Stimulated activated naive CD8-positive, alpha-beta T cell treated with anti-CD3 and anti-CD28 coated beads, Interleukin-15, Interleukin-2, amounts not matched to agents 100 U/mL and 50 U/mL, for 24 hours (primary cell): ENCODE measurements around the gene LY6G5C.
"Not testable (repeated sequence)": the region's sequence is repeated elsewhere in the genome, so short reads cannot be mapped to it uniquely, and the experiment has no call there.

Experiments
- ATAC-seq: fragments of 150-1000 bp; cut with Tn5 transposase; one replicate; pipeline ENCODE4 v1.10.0; 2021
- DNase-seq: peaks from one replicate; pipeline ENCODE4 v3.0.0; 2021

The LY6G5C gene

DNA sequence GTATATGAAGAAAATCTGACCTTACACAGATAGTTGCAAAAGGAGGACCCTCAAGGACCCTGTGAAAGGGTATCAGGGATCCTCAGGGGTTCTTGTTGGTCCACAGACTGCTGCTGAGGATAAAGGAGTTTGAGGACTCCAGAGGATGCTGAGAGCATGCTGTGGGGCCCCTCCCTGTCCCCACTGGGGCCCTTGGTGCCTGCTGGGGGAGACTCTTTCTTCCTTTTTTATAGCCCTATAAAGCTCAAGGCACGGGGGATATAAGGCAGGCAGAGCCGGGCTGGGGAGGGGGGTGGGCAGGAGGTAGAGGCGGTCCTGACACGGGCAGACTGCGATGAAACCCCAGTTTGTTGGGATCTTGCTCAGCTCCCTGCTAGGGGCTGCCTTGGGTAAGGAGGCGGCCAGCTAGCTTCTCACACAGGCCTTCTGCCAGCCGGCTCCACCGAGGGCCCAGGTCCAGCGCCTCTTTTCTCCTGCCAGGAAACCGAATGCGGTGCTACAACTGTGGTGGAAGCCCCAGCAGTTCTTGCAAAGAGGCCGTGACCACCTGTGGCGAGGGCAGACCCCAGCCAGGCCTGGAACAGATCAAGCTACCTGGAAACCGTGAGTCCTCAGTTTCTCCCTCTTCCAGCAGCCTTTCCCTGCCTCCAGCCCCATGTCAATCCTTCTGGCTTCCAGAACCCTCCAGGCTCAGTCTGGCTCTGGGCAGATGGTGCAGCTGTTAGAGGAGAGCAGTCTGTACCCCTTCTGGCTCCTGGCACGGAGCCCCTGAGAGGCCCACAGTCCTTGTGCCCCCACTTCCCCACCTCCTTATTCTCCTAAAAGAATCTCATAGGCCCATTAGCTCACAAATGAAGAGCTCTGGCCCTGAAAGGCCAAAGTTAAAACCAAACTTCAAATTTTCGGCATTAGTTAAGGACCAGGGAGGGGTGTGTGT, 34.4 kb upstream of the LY6G5C start, which contains the start of gene LY6G6D:
Gene LY6G6D, plus strand, starts transcription at position 327 of the 937 bp plus-strand sequence. Its CDS starts 8 bp downstream, at position 335.
- DNase-seq (no peak), ATAC-seq (no peak)

GRCh38 chr6:31713991-31714684, 33.3 kb upstream of the LY6G5C start:
- no peak for ATAC-seq
- no peak for DNase-seq

- no peak for DNase-seq
Observed at GRCh38 chr6:31713465-31713864, 32.6 kb upstream of the LY6G5C start.

DNA sequence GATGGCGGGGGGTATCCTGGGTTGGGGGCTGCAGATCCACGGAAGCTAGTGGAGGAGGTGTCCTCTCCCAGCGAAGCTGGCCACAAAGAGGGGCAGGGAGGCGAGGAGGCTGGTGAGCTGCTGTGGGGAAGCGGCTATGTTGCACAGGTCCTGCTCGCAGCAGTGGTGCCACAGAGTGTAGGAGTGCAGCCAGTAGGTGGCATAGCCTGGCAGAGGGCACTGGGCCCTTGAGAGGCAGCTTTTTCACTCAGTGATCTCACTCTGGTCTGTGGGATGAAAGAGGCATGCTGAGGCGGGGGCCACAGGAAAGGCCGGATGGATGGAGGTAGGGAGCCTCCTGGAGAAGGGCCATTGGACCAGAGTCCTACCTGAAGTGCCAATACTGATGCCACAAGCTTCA, 31.4 kb upstream of the LY6G5C start:
- no peak for DNase-seq
- no peak for ATAC-seq

More at GRCh38 chr6:31713465-31713864, 32.6 kb upstream of the LY6G5C start:
- no peak for ATAC-seq

GRCh38 chr6:31711233-31711632, 30.4 kb upstream of the LY6G5C start:
- ATAC-seq (no peak), DNase-seq (no peak)

GRCh38 chr6:31710523-31711219, 29.8 kb upstream of the LY6G5C start:
- DNase-seq (no peak), ATAC-seq (no peak)

GRCh38 chr6:31709157-31709556, 28.3 kb upstream of the LY6G5C start:
- ATAC-seq, DNase-seq: not testable (repeated sequence)

- ATAC-seq (no peak), DNase-seq (no peak)
Observed at GRCh38 chr6:31708224-31708623, 27.4 kb upstream of the LY6G5C start.

GRCh38 chr6:31707701-31708100, 26.8 kb upstream of the LY6G5C start:
- DNase-seq (no peak), ATAC-seq (no peak)

GRCh38 chr6:31706599-31706998, 25.7 kb upstream of the LY6G5C start, which contains the start of gene LY6G6F:
TSS of gene LY6G6F (plus strand) at chr6:31706866. CDS start at chr6:31706907, 41 bp downstream.
- no peak for ATAC-seq

DNA sequence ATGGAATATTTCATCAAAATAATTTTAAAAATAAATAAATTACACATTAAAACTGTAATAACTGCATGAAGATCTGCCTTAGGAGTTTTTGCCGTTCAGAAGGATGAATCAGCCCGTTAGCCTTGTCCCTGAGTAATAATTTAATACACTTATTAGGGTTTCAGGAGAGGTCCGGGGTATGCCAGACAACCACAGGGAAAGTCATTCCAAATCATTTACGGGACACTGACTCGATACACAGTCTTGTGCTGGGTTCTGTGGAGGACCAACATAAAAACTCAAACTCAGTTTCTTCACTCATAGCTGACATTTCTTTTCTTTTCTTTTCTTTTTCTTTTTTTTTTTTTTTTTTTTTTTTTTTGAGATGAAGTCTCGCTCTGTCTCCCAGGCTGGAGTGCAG, 25.1 kb upstream of the LY6G5C start:
- no peak for ATAC-seq
- DNase-seq, result no peak

More at GRCh38 chr6:31706599-31706998, 25.7 kb upstream of the LY6G5C start, which contains the start of gene LY6G6F:
- no peak for DNase-seq

- ATAC-seq (peak; percentile 97), DNase-seq (peak; percentile 98)
Observed at GRCh38 chr6:31702819-31703716, 22.2 kb upstream of the LY6G5C start, which contains the start of gene ABHD16A. TSS of gene ABHD16A (minus strand) at chr6:31703324. CDS start at chr6:31703281, 43 bp downstream.

- DNase-seq (peak; percentile 39), ATAC-seq (no peak)
Observed at GRCh38 chr6:31702405-31702818, 21.5 kb upstream of the LY6G5C start.

DNA sequence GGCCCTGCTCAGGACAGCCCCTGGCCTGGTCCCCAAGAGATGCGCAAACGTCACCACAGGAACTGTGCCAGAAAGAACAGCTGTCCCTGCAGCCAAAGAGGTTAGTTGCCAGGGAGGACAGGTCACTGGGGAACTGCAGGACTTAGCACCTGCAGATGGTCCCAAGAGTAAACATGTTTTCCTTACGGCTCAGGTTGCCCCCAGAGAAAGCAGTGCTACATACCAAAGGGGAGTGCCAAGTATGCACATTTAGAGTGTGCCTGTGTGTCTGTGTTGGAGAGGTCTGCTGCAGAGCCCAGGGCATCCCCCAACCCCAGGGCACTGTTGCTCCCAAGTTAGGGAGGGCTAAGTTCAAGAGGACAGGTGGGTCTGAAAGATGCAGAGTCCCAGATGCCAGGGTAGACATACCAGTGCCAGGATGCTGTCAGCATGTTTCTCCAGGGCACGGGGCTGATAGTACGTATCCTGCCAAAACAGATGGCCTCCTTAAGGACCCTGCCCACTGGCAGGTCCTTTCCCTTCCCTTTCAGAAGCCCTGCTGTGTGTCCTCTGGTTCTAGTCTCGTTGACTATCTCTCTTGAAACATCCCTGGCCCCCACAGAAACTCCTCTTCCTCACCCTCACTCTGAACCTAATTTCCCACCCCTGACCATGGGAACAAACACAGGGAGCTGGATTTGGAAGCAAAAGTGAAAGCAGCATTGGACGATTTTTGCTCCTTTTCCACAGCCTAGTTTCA, 21.0 kb upstream of the LY6G5C start:
- ATAC-seq (no peak), DNase-seq (no peak)

DNA sequence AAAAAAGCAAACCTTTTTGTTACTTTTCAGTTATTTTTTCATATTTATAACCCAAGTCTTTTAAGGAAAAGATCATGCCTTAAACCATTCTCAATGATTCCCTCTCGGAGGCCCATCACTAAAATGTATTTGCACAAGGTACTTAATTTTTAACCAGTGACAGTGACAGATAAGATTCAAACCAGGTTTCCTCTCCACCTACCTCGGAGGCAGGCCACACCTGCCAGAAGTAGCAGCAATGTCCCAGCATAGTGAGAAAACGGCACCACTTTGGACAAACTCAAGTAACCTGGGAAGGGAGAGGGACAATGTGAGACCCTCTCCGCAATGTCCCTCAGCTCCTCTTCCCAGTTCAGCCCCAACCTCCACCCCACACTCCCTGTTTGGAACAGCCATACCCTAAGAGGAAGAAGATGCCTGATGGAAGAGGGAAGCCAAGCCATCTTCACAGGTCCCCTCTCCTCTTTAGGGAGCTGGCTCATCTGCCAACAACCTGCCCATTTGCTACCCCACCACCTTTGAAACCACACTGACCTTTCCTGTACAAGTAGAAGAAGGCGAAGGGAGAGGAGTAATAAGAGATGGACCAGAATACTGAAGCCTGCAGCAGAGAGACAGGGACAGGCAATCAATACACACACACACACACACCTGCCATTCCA, 20.0 kb upstream of the LY6G5C start:
- DNase-seq, result no peak
- ATAC-seq, result no peak

DNA sequence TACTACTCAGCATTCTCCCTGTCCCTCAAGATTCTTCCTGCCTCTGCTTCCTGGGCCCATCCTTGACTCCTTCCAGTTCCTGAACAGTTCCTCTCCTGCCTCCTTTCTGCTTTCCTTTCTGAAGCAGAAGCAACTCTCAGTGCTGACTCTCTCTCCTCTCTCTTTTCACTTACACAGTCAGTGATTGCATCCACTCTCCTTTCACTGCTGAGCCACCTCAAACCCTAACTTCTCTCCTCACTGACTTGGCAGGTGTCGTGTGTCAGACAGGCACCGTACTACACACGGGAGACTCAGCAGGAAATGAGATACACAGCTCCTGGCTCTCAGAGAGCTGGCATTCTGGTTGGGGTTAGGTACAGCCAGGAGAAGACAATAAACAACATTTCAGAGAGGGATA, 16.7 kb upstream of the LY6G5C start:
- DNase-seq, result no peak
- no peak for ATAC-seq

GRCh38 chr6:31693535-31693934, 12.7 kb upstream of the LY6G5C start:
- DNase-seq (no peak), ATAC-seq (no peak)

GRCh38 chr6:31692886-31693285, 12.0 kb upstream of the LY6G5C start:
- DNase-seq (no peak), ATAC-seq (no peak)

DNA sequence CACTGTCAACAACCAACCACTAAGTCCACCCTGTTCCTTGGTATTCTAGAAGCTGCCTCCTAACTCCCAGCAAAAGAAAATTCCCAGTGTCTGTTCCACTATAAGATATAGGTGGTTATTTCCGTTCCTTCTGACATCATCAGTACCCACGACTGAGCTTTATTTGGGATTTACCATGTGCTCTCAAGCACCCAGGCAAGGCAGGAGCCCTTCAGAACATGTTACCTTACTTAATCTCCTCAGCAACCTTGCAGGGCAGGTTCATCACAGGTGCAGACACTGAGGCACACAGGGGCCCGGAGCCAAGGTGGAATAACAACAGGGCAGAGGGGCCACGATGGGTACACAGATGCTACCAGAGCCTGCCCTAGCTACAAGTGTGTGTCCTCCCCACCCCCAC, 11.5 kb upstream of the LY6G5C start:
- ATAC-seq, result no peak
- no peak for DNase-seq

- ATAC-seq, result no peak
- DNase-seq, result no peak
Observed at GRCh38 chr6:31691564-31692108, 10.8 kb upstream of the LY6G5C start.
